HG02970 (cell line): Measurements from ENCODE around the gene FCN2.

ENCODE experiments used
- ATAC-seq: cut with Tn5 transposase; IDR thresholded peaks from one replicate; pipeline ENCODE4 v1.9.1; 2021; ENCODE audit warnings: mild to moderate bottlenecking, moderate library complexity, moderate number of reproducible peaks; ENCODE audit not compliant: unreplicated experiment, low FRiP score

The FCN2 gene

GRCh38 chr9:134867917-134868750, 12.5 kb upstream of the FCN2 start:
- no peak for ATAC-seq

GRCh38 chr9:134868751-134869553, 11.7 kb upstream of the FCN2 start:
- ATAC-seq: no peak

GRCh38 chr9:134869554-134870300, 10.9 kb upstream of the FCN2 start:
- ATAC-seq: no peak

DNA sequence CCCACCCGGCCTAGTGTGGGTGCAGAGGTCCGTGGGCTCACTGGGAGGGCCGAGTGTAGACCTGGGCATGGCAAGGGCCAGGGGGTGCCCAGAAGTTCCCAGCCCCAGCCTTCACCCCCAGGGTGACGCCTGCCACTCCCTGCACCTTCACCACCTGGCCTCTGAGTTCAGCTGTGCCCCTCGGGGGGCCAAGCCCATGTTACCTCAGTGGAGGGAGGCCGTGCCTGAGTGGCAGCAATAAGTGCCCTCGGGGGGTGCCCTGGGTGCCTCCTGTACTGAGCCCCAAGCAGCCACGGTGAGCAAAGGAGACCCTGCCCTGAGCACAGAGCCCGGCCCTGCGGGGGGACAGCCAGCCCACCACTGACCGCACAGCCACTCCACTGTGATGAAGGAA, 10.3 kb upstream of the FCN2 start:
- no peak for ATAC-seq

- no peak for ATAC-seq
These were observed 9.6 kb upstream of the FCN2 start for GRCh38 chr9:134870746-134871662.

GRCh38 chr9:134871697-134872340, 8.8 kb upstream of the FCN2 start:
- no peak for ATAC-seq

- no peak for ATAC-seq
These were observed 8.0 kb upstream of the FCN2 start for GRCh38 chr9:134872482-134873231.

DNA sequence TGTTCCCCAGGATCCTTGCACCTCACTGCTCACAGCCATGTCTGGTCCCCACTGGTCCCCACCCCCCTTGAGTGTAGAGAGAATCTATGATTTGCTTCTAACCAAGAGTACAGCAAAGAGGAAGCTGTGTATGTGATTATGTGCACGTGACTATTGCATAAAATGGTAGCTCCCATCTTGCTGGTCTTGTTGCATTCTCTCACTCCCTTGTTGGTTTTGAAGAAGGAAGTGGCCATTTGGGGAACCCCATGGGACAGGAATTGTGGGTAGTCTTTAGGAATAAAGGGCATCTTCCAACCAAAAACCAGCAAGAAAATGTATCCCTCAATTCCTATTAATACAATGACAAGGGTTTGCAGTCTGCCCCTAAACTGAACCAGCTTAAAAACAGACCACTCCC, 5.2 kb upstream of the FCN2 start:
- no peak for ATAC-seq

GRCh38 chr9:134877541-134877940, 3.1 kb upstream of the FCN2 start:
- no peak for ATAC-seq

DNA sequence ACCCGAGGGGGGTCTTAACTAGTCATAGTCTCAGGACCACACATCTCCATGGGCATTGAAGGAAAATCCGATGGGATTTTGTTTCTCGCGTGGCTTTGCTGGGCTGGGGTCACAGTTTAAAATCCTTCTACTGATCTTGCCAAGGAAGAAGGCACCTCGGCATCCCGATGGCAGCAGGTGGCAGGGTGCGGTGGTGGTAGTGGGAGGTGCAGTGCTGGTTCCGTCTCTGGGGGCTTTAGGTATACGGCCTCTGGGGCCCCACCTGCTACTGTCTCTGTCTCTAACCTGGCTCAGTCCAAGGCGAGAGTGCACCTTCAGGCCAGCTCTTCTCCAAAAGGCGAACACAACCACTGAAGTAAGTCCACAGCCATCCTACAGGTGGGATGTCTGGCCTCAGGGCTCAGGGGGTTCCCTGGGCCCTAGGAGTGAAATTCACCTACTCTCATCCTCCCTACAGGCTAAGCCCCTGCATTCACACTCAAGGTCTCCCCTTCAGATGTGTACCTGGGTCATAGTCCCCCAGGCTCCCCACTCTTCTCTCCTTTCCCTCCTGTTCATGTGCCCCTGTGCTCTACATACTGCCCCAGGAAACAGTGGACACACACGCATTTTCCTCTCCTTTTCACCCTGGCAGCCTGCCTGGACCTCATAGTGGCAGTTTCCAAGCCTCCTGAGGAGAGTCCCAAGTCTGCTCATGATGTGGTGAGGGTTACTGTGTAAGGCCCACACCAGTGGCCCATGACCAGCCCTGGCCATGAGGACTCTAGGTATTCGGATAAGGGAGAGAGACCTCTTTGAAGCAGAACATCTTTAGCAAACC, 736 bp upstream of the FCN2 start:
- no peak for ATAC-seq

DNA sequence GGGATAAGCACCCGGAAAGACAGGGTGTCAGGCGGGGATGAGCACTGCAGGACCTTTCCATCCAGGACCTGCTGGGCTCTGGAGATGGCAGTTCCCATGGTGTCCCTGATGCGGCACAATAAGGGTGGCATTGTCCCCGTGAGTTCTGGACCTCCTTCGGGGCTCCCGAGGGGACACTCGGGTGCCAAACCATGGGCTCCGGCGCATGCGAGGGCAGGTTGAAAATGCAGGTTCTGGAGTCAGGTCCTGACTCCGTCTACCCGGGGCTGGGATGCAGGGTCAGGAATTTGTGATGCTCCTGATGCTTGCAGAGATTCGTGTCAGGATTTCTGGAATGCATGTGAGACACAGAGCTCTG, 682 bp downstream of the FCN2 start:
- ATAC-seq: no peak

DNA sequence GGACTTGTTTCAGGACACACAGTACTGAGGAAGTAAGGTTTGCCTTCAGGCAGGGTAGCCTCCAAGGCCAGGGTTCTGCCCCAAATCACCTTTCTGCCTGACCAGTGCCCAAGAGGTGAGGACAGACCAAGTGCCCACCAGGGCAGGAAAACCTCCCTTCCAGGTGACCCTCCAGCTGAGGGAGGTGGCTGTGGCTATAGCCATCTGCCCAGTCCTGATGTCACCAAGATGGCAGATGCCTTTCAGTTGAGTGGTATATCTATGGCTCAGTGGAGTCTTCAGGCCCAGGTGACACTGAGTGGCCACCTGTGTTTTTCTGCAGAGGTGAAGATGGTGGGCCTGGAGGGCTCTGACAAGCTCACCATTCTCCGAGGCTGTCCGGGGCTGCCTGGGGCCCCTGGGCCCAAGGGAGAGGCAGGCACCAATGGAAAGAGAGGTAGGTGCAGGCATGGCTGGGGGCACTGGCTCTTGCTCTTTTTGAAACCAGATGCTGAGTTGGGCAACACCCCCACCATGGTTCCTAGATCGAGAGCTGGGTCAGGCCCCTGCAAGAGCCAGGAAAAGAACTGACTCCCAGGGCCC, 1.7 kb downstream of the FCN2 start:
- no peak for ATAC-seq

- ATAC-seq: no peak
These were observed 2.6 kb downstream of the FCN2 start for GRCh38 chr9:134883040-134883782.

GRCh38 chr9:134884492-134884891, 3.9 kb downstream of the FCN2 start:
- ATAC-seq: no peak

DNA sequence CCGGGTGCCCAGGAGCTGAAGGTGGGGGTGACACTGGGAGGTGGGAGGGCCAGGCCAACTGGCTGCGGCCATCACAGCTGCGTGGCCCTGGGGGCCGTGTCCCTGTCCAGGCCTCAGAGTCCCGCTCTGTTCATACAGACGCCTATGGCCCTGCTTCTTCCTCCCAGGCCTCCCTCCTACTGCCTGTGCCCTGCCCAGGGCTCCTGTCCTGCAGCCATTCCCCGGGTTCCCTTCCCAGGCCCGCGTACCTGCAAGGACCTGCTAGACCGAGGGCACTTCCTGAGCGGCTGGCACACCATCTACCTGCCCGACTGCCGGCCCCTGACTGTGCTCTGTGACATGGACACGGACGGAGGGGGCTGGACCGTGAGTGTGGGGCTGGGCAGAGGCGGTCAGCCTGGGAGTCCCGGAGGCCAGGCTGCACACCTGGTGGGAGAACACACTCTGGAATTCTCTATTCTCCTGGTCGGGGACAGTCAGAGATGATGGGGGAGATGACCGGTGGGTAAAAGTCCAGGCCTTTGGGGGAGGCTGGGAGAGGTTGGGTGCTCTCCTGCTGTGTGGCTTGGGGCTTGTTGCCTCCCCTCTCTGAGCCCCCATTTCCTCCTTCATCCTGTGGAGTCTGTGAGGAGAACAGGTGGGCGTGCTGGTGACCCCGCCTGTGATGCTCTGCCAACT, 4.5 kb downstream of the FCN2 start:
- no peak for ATAC-seq

GRCh38 chr9:134885679-134886412, 5.2 kb downstream of the FCN2 start:
- no peak for ATAC-seq
